ENCODE data around the gene MYO1D. TPM values are rescaled to one million over a fixed set of nuclear protein-coding genes. Genes with fewer than 3 reads are reported as not detected.
"Not testable (repeated sequence)": the region's sequence is repeated elsewhere in the genome, so short reads cannot be mapped to it uniquely, and the experiment has no call there.

MYO1D gene
- total and polyA plus RNA-seq, 2 experiments from 2014 or later, result 34.3 to 43.7 TPM

DNA sequence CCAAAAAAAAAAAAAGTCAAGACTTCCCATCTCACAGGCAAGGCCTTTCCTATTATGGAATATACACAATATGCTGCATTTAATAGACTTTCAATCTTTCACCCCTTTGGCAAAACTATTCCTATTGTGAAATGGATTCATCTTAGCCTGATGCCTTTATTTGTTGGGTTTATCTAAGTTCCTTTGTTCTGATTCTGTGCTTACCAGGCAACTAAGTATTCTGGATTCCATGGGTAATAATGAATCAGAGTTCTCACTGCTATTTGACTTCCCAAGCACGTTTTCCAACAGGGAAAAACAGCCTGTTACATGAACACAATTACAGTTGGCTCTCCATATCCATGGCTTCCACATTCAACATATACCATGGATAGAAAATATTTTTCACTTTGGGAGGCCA lies 135.5 kb downstream of the MYO1D start:
- peaks cover 7% of the 10 kb centered on the region for H3K36me3 ChIP-seq
- TF ChIP-seq, protein P1, sequence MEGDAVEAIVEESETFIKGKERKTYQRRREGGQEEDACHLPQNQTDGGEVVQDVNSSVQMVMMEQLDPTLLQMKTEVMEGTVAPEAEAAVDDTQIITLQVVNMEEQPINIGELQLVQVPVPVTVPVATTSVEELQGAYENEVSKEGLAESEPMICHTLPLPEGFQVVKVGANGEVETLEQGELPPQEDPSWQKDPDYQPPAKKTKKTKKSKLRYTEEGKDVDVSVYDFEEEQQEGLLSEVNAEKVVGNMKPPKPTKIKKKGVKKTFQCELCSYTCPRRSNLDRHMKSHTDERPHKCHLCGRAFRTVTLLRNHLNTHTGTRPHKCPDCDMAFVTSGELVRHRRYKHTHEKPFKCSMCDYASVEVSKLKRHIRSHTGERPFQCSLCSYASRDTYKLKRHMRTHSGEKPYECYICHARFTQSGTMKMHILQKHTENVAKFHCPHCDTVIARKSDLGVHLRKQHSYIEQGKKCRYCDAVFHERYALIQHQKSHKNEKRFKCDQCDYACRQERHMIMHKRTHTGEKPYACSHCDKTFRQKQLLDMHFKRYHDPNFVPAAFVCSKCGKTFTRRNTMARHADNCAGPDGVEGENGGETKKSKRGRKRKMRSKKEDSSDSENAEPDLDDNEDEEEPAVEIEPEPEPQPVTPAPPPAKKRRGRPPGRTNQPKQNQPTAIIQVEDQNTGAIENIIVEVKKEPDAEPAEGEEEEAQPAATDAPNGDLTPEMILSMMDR (IDR thresholded peaks at IDR 0.05; ENCODE audit: low read depth, low read length), result no peak
- H3K4me3 ChIP-seq, result no peak overlapping the region

DNA sequence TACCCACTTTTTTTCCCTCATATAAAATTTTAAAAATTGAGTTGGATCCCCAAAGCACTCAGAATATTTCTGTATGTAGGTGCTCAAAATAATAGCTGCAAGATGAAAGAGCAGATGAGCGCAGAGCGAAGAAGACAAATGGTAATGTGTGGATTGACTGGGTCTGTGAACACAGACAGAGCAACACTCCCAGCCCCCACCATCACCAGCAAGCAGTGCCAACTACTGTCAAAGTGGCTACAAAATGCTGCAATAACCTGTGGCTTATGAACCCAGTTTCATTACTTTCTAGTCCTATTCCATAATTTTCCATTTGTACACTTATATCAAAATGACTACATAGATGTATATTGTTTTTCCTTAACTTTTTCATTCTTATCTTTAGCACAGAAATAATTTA lies 137.2 kb downstream of the MYO1D start:
- no peak overlapping the region for H3K4me3 ChIP-seq
- H3K27ac ChIP-seq, result no peak overlapping the region
- H3K27me3 ChIP-seq, result no peaks in the 10 kb centered on the region
- TF ChIP-seq, protein P1 (IDR thresholded peaks at IDR 0.05; ENCODE audit: low read depth, low read length), result no peak
- no peaks in the 10 kb centered on the region for H3K4me1 ChIP-seq (ENCODE audit: low read depth)
- no peaks in the 10 kb centered on the region for H3K9me3 ChIP-seq (ENCODE audit: low read depth)
- peaks cover 7% of the 10 kb centered on the region for H3K36me3 ChIP-seq
- DNase-seq (ENCODE audit: low read depth in 1 of 2, low spot score in 1 of 2), result no peak

More for the DNA sequence above, 135.5 kb downstream of the MYO1D start:
- no peak overlapping the region for H3K27ac ChIP-seq
- H3K9me3 ChIP-seq (ENCODE audit: low read depth), result no peaks in the 10 kb centered on the region
- peak in 1 of 2 donors; percentile 6 for DNase-seq (ENCODE audit: low read depth in 1 of 2, low spot score in 1 of 2)
- H3K27me3 ChIP-seq, result no peaks in the 10 kb centered on the region
- H3K4me1 ChIP-seq (ENCODE audit: low read depth), result no peaks in the 10 kb centered on the region

DNA sequence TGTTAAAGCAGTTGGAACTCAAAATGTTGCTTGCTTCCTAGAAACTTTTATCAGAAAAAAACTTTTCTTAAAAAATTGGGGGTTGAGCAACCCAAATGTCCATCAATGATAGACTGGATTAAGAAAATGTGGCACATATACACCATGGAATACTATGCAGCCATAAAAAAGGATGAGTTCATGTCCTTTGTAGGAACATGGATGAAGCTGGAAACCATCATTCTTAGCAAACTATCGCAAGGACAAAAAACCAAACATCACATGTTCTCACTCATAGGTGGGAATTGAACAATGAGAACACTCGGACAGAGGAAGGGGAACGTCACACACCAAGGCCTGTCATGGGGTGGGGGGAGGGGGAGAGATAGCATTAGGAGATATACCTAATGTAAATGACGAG lies 137.8 kb downstream of the MYO1D start:
- H3K4me1 ChIP-seq (ENCODE audit: low read depth); H3K36me3 ChIP-seq; H3K27me3 ChIP-seq: not testable (repeated sequence)

GRCh38 chr17:32733401-32733800 lies 143.5 kb downstream of the MYO1D start:
- Histone ChIP-seq H3K9me3 (ENCODE audit: low read depth) (no peaks in the 10 kb centered on the region), H3K27ac (no peak overlapping the region), H3K4me3 (no peak overlapping the region), H3K27me3 (no peaks in the 10 kb centered on the region), H3K36me3 (no peaks in the 10 kb centered on the region), H3K4me1 (ENCODE audit: low read depth) (no peaks in the 10 kb centered on the region)
- TF ChIP-seq, protein P1 (IDR thresholded peaks at IDR 0.05; ENCODE audit: low read depth, low read length), result no peak
- no peak for DNase-seq (ENCODE audit: low read depth in 1 of 2, low spot score in 1 of 2)

More for the DNA sequence above, 137.8 kb downstream of the MYO1D start:
- not testable (repeated sequence) for H3K9me3 ChIP-seq (ENCODE audit: low read depth); H3K27ac ChIP-seq; H3K4me3 ChIP-seq; DNase-seq (ENCODE audit: low read depth in 1 of 2, low spot score in 1 of 2)

- H3K27ac ChIP-seq, result no peak overlapping the region
- no peak overlapping the region for H3K4me3 ChIP-seq
- no peaks in the 10 kb centered on the region for H3K9me3 ChIP-seq (ENCODE audit: low read depth)
- H3K27me3 ChIP-seq, result no peaks in the 10 kb centered on the region
- TF ChIP-seq, protein P1 (IDR thresholded peaks at IDR 0.05; ENCODE audit: low read depth, low read length), result no peak
- no peaks in the 10 kb centered on the region for H3K36me3 ChIP-seq
- no peaks in the 10 kb centered on the region for H3K4me1 ChIP-seq (ENCODE audit: low read depth)
- no peak for DNase-seq (ENCODE audit: low read depth in 1 of 2, low spot score in 1 of 2)
These were observed 144.0 kb downstream of the MYO1D start for GRCh38 chr17:32732900-32733299.

GRCh38 chr17:32732296-32732642 lies 144.7 kb downstream of the MYO1D start:
- Histone ChIP-seq H3K4me3 (no peak overlapping the region), H3K27ac (no peak overlapping the region)
- no peak for DNase-seq (ENCODE audit: low read depth in 1 of 2, low spot score in 1 of 2)

More at GRCh38 chr17:32732296-32732642, 144.7 kb downstream of the MYO1D start:
- H3K27me3 ChIP-seq, result no peaks in the 10 kb centered on the region
- TF ChIP-seq, protein P1 (IDR thresholded peaks at IDR 0.05; ENCODE audit: low read depth, low read length), result no peak
- H3K9me3 ChIP-seq (ENCODE audit: low read depth), result no peaks in the 10 kb centered on the region
- no peaks in the 10 kb centered on the region for H3K36me3 ChIP-seq
- no peaks in the 10 kb centered on the region for H3K4me1 ChIP-seq (ENCODE audit: low read depth)
